ENCODE results near the gene CIC. TPM values are rescaled to one million over a fixed set of nuclear protein-coding genes. Genes with fewer than 3 reads are reported as not detected.

The CIC gene
- total RNA-seq, 1 experiment from 2014 or later, result 54.0 TPM

GRCh38 chr19:42234364-42234763 lies 34.7 kb upstream of the CIC start:
- Histone ChIP-seq H3K79me2 (ENCODE audit: insufficient read depth, low read length) (no peaks in the 10 kb centered on the region), H2BK15ac (ENCODE audit: low read depth, low read length) (no peak overlapping the region), H3K23ac (ENCODE audit: insufficient read length, low read depth, low read length) (no peak overlapping the region), H4K8ac (replicated peaks; ENCODE audit: insufficient read length, low read depth, low read length) (no peak overlapping the region), H3K9ac (ENCODE audit: extremely low read depth, insufficient read length, low read length) (no peak overlapping the region), H4K20me1 (ENCODE audit: control insufficient read depth, insufficient read depth, insufficient read length) (no peaks in the 10 kb centered on the region), H3K27me3 (ENCODE audit: insufficient read depth, low read length) (no peaks in the 10 kb centered on the region), H2AK5ac (ENCODE audit: insufficient read length, low read length) (no peak overlapping the region), H4K91ac (ENCODE audit: insufficient read length, low read depth, low read length) (no peak overlapping the region), H2BK120ac (ENCODE audit: low read depth, low read length, poor library complexity, severe bottlenecking) (no peak overlapping the region), H3T11ph (ENCODE audit: low read length) (no peak overlapping the region), H3K4ac (ENCODE audit: low read depth, low read length) (no peak overlapping the region), H3K18ac (ENCODE audit: insufficient read length, low read depth, low read length) (no peak overlapping the region), H3K14ac (ENCODE audit: insufficient read depth, low read length) (no peak overlapping the region), H3K27ac (ENCODE audit: insufficient read length, low read depth, low read length) (no peak overlapping the region), H3K23me2 (ENCODE audit: insufficient read length, low read depth, low read length, poor library complexity, severe bottlenecking) (no peaks in the 10 kb centered on the region), H4K5ac (ENCODE audit: insufficient read length, low read depth, low read length) (no peak overlapping the region), H2BK12ac (ENCODE audit: insufficient read length, low read depth, low read length) (no peak overlapping the region), H3K4me1 (ENCODE audit: insufficient read depth, low read length) (no peaks in the 10 kb centered on the region), H3K9me3 (ENCODE audit: control insufficient read depth, low read depth, low read length) (no peaks in the 10 kb centered on the region), H2AFZ (ENCODE audit: low read length) (no peak overlapping the region), H3K4me2 (ENCODE audit: insufficient read depth, insufficient read length, low read length) (no peak overlapping the region), H3K79me1 (ENCODE audit: insufficient read depth, low read depth, low read length, poor library complexity, severe bottlenecking) (no peaks in the 10 kb centered on the region), H3K56ac (ENCODE audit: insufficient read length, low read depth, low read length) (no peak overlapping the region), H2BK20ac (ENCODE audit: low read depth, low read length, poor library complexity, severe bottlenecking) (no peak overlapping the region), H2BK5ac (ENCODE audit: insufficient read length, low read length) (no peak overlapping the region)
- no peaks in the 10 kb centered on the region for H3K9me3 Mint-ChIP-seq
- H3K27me3 Mint-ChIP-seq (ENCODE audit: low read depth), result no peaks in the 10 kb centered on the region; the same call in 1 of the 2 replicates
- H3K36me3 Mint-ChIP-seq (ENCODE audit: insufficient read depth in 1 of 3, low read depth in 3 of 3), result peaks cover 47 to 76% (median 76%) of the 10 kb centered on the region in 3 experiments
- TF ChIP-seq CTCF (conservative IDR thresholded peaks at IDR 0.05), result no peak
- no peak for DNase-seq
- peaks cover 0 to 6% of the 10 kb centered on the region in 2 experiments; a peak in 1 of 4 replicates for H3K4me1 Mint-ChIP-seq
- WGBS (ENCODE audit: extremely low coverage, insufficient read length, low lambda C conversion rate), result no CpG with 5 or more reads among the region's 11 CpGs
- no peak overlapping the region for H3K27ac Mint-ChIP-seq
- no peak overlapping the region for H3K4me3 Mint-ChIP-seq
